ENCODE data around the gene CRB2. TPM values are rescaled to one million over a fixed set of nuclear protein-coding genes. Genes with fewer than 3 reads are reported as not detected.

The CRB2 gene
- total RNA-seq, 2 experiments from 2014 or later, result 0.09 TPM; not detected in 1

DNA sequence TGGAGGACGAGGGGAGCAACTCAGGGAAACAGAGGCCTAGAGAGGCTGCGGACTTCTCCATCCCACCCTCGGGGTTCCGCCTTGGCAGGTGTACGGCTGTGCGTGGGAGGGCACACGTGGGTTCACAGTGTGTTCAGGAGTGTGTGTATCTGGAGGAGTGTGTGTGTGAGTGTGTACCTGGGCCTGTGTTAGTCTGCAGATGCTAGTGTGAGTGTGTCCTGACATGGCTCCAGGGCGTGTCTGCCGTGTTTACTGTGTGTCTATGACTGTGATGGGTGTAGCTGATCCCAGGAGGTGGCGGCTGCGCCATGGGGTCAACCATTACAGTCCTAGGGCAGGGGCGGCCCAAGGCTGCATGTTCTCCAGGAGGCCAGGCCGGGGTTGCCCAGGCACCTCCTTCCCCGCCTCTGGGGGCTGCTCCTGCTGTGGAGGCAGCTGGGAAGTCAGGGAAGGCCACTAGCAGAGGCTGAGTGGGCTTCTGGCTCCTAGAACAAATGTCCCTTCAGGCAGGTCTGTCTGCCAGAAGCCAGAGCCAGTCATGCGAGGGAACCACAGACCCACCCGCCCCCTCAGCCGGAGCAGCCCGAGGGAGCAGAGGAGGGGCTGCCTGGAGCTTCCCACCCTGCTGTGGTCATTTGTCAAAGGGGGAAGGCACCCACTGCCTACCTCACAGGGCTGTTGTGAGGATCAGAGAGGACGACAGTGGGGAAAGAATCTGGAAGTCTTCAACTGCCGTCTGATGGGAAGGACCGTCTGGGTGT lies 21.4 kb downstream of the CRB2 start:
- Mint-ChIP-seq H3K36me3 (ENCODE audit: low read depth) (no peaks in the 10 kb centered on the region), H3K27me3 (peaks cover 25% of the 10 kb centered on the region), H3K9me3 (no peaks in the 10 kb centered on the region), H3K4me3 (no peak overlapping the region), H3K27ac (no peak overlapping the region), H3K4me1 (ENCODE audit: low read depth) (no peaks in the 10 kb centered on the region)
- intact Hi-C loops (cut with micrococcal nuclease), result no loop called here
- DNase-seq (no peak), ATAC-seq (no peak)
- ChIA-PET CTCF (interaction anchor here (2.9 kb wide), 1 partner anchor 22 kb away, joined by 12 read pairs; no protein-coding TSS in a partner anchor), POLR2A (no interaction called here)
- TF ChIP-seq, protein P1, sequence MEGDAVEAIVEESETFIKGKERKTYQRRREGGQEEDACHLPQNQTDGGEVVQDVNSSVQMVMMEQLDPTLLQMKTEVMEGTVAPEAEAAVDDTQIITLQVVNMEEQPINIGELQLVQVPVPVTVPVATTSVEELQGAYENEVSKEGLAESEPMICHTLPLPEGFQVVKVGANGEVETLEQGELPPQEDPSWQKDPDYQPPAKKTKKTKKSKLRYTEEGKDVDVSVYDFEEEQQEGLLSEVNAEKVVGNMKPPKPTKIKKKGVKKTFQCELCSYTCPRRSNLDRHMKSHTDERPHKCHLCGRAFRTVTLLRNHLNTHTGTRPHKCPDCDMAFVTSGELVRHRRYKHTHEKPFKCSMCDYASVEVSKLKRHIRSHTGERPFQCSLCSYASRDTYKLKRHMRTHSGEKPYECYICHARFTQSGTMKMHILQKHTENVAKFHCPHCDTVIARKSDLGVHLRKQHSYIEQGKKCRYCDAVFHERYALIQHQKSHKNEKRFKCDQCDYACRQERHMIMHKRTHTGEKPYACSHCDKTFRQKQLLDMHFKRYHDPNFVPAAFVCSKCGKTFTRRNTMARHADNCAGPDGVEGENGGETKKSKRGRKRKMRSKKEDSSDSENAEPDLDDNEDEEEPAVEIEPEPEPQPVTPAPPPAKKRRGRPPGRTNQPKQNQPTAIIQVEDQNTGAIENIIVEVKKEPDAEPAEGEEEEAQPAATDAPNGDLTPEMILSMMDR (IDR thresholded peaks at IDR 0.05), result no peak

DNA sequence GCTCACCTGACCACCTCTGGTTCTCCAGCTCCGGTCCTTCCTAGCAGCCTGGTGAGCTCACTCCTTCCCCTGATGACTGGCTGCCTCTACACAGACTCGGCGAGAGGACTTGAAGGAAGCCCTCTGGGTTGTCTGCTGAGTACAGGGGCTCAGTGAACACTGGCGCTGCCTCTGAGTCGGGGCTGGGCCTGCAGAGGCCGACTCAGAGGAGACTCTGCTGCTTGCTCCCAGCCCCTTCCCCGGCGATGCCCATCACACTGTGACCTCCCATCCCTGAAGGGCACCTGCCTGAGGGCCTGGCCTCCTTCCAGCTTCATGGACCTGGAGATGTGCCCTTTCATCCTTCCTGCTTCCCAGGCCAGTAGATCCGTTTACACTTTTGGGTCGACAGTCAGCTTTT lies 22.0 kb downstream of the CRB2 start:
- H3K27me3 Mint-ChIP-seq, result peaks cover 20% of the 10 kb centered on the region
- H3K36me3 Mint-ChIP-seq (ENCODE audit: low read depth), result no peaks in the 10 kb centered on the region
- POLR2A ChIA-PET, result no interaction called here
- intact Hi-C loops (cut with micrococcal nuclease), result no loop called here
- H3K4me1 Mint-ChIP-seq (ENCODE audit: low read depth), result no peaks in the 10 kb centered on the region
- DNase-seq, result no peak
- H3K27ac Mint-ChIP-seq, result no peak overlapping the region
- no peaks in the 10 kb centered on the region for H3K9me3 Mint-ChIP-seq
- no peak overlapping the region for H3K4me3 Mint-ChIP-seq
- CTCF ChIA-PET, result interaction anchor here (2.9 kb wide), 1 partner anchor 23 kb away, joined by 12 read pairs; no protein-coding TSS in a partner anchor
- TF ChIP-seq, protein P1 (IDR thresholded peaks at IDR 0.05), result no peak
- no peak for ATAC-seq

DNA sequence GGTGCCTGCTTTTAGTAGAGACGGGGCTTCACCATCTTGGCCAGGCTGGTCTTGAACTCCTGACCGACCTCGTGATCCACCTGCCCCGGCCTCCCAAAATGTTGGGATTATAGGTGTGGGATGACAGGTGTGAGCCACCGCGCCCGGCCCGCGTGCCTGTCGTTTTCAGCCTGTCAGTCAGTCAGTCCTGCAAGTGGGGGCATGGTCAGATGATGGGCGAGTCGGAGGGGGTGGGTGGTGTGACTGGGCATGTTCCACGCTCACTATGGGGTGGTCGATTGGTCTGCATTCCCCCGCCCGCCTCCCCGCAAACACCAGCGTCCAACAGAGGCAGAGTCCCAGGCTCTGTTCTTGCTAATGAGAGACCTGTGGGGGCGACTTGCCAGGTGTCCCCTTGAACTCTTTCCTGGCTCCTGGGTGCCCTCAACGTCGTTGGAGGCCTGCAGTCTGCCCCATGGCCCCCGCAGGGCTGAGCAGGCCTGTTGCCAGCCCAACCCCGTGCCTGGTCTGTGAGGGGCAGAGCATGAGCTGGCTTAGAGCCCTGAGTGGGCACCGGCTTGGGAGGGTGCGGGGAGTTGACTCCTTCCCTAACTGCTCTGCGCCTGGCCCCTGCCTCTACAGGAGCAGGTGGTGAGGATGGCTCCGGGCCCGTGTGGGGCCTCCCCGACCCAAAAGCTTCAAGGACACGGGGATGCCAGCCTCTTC lies 23.1 kb downstream of the CRB2 start:
- ATAC-seq, result no peak
- CTCF ChIA-PET, result no interaction called here

DNA sequence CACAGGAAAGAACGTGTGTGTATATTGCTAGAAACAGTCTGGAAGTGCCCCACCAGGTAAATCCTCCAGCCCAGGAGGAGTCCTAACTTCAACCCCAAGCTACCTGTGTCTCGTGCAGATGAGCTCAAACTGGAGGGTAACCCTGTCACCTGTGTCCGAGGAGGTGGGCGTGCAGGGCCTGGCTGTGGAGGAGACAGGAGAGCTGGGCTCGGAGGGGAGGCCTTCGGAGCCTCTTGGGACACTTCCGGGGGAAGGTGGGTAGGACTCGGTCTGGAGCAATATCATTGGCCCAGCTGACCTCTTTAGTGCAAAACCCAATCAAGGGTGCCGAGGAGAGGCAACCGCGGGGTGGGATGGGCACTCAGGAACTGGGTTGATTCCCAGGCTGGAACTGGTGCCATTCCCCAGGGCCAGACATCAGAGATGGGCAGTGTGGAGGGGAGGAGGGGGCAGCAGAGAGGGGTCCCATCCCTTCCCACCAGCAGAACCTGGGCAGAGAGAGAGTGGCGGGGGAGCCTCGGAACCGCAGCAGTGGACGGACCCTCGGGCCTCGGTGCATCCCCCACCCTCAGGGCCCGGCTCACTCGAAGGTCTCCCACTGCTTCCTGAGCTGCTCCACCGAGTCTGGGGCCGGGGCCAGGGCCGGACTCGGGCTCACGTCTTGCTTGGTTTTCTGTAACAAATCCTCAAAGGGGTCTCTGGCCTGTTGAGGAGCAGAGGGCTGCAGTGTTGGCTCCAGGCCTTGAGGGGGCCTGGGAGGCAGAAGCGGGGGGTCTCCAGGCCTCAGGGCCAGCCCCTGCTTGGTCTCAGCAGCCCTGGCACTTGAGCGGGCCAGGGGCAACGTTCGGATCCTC lies 25.1 kb downstream of the CRB2 start:
- ATAC-seq, result no peak

More for the DNA sequence above, 23.1 kb downstream of the CRB2 start:
- POLR2A ChIA-PET, result no interaction called here
- H3K9me3 Mint-ChIP-seq, result no peaks in the 10 kb centered on the region
- H3K27me3 Mint-ChIP-seq, result peaks cover 16% of the 10 kb centered on the region
- intact Hi-C loops (cut with micrococcal nuclease), result no loop called here
- no peaks in the 10 kb centered on the region for H3K36me3 Mint-ChIP-seq (ENCODE audit: low read depth)
- TF ChIP-seq, protein P1 (IDR thresholded peaks at IDR 0.05), result no peak
- no peak for DNase-seq
- H3K27ac Mint-ChIP-seq, result no peak overlapping the region
- no peaks in the 10 kb centered on the region for H3K4me1 Mint-ChIP-seq (ENCODE audit: low read depth)
- H3K4me3 Mint-ChIP-seq, result no peak overlapping the region

More for the DNA sequence above, 25.1 kb downstream of the CRB2 start:
- POLR2A ChIA-PET, result no interaction called here
- CTCF ChIA-PET, result interaction anchor here (1.1 to 1.7 kb wide), 2 partner anchors 19 to 27 kb away, joined by 4 to 6 read pairs; no protein-coding TSS in a partner anchor
- H3K27ac Mint-ChIP-seq, result no peak overlapping the region
- TF ChIP-seq, protein P1 (IDR thresholded peaks at IDR 0.05), result no peak
- no peaks in the 10 kb centered on the region for H3K36me3 Mint-ChIP-seq (ENCODE audit: low read depth)
- no peak overlapping the region for H3K4me3 Mint-ChIP-seq
- intact Hi-C loops (cut with micrococcal nuclease), result no loop called here
- H3K4me1 Mint-ChIP-seq (ENCODE audit: low read depth), result peaks cover 3% of the 10 kb centered on the region
- DNase-seq, result no peak
- H3K27me3 Mint-ChIP-seq, result peaks cover 2% of the 10 kb centered on the region
- no peaks in the 10 kb centered on the region for H3K9me3 Mint-ChIP-seq
